HG03175 (cell line): Measurements from ENCODE around the gene MXRA5.
"Not testable (repeated sequence)": the region's sequence is repeated elsewhere in the genome, so short reads cannot be mapped to it uniquely, and the experiment has no call there.

Experiments used
- ATAC-seq: cut with Tn5 transposase; IDR thresholded peaks from one replicate; pipeline ENCODE4 v1.9.1; 2021; ENCODE audit warnings: mild to moderate bottlenecking, moderate library complexity; ENCODE audit not compliant: unreplicated experiment

Gene MXRA5

GRCh38 chrX:3346501-3347259 is at the start of gene MXRA5:
Gene MXRA5, minus strand, starts transcription at chrX:3346652. Its CDS starts 2,819 bp downstream, at chrX:3343833.
- no peak for ATAC-seq

- ATAC-seq = no peak
These were observed 47.2 kb upstream of the MXRA5 start for GRCh38 chrX:3393581-3394111.

- no peak for ATAC-seq
These were observed 46.7 kb upstream of the MXRA5 start for GRCh38 chrX:3393178-3393577.

- ATAC-seq = no peak
These were observed 42.0 kb upstream of the MXRA5 start for GRCh38 chrX:3388457-3388856.

GRCh38 chrX:3384327-3384726 is 37.9 kb upstream of the MXRA5 start:
- ATAC-seq = no peak

GRCh38 chrX:3380603-3381002 is 34.2 kb upstream of the MXRA5 start:
- ATAC-seq = no peak

GRCh38 chrX:3379111-3379510 is 32.7 kb upstream of the MXRA5 start:
- no peak for ATAC-seq

- no peak for ATAC-seq
These were observed 31.7 kb upstream of the MXRA5 start for GRCh38 chrX:3378156-3378555.

- no peak for ATAC-seq
These were observed 31.1 kb upstream of the MXRA5 start for GRCh38 chrX:3377560-3377959.

- not testable (repeated sequence) for ATAC-seq
These were observed 29.5 kb upstream of the MXRA5 start for GRCh38 chrX:3375878-3376508.

GRCh38 chrX:3374108-3374800 is 27.8 kb upstream of the MXRA5 start:
- no peak for ATAC-seq

- ATAC-seq = no peak
These were observed 24.7 kb upstream of the MXRA5 start for GRCh38 chrX:3371163-3371562.

GRCh38 chrX:3370656-3371055 is 24.2 kb upstream of the MXRA5 start:
- ATAC-seq = no peak

GRCh38 chrX:3362956-3363355 is 16.5 kb upstream of the MXRA5 start:
- no peak for ATAC-seq

- ATAC-seq = no peak
These were observed 14.4 kb upstream of the MXRA5 start for GRCh38 chrX:3360881-3361280.

- not testable (repeated sequence) for ATAC-seq
These were observed 6.3 kb upstream of the MXRA5 start for GRCh38 chrX:3352741-3353140.

GRCh38 chrX:3351276-3351675 is 4.8 kb upstream of the MXRA5 start:
- no peak for ATAC-seq

GRCh38 chrX:3348191-3348590 is 1.7 kb upstream of the MXRA5 start:
- ATAC-seq = no peak

GRCh38 chrX:3345281-3346191 is 916 bp downstream of the MXRA5 start:
- no peak for ATAC-seq

- not testable (repeated sequence) for ATAC-seq
These were observed 2.9 kb downstream of the MXRA5 start for GRCh38 chrX:3343569-3343968.

- ATAC-seq = no peak
These were observed 6.4 kb downstream of the MXRA5 start for GRCh38 chrX:3340016-3340415.
